GM12872 (cell line): ENCODE measurements around the gene ZC3H12D.

Source experiments
- CTCF ChIP-seq: IDR thresholded peaks from 3 replicates; pipeline ENCODE4 v1.5.1; 2011; ENCODE audit warnings: low read depth, mild to moderate bottlenecking, low read length, moderate library complexity; ENCODE audit not compliant: insufficient read depth

Gene ZC3H12D

GRCh38 chr6:149400050-149400449 lies 84.8 kb downstream of the ZC3H12D start, which contains the start of gene SUMO4:
Gene SUMO4, plus strand, starts transcription at chr6:149400262. Its CDS starts 130 bp downstream, at chr6:149400392.
- TF ChIP-seq CTCF: no peak

- no peak for TF ChIP-seq CTCF
These were observed 87.4 kb downstream of the ZC3H12D start for GRCh38 chr6:149397384-149397783.
